GM23338 (cell line): ENCODE results near the gene DPH5. TPM values are rescaled to one million over a fixed set of nuclear protein-coding genes. Genes with fewer than 3 reads are reported as not detected.
A peak's percentile ranks its signal among the peaks of the same experiment; 100 is the strongest.

Source experiments
- ATAC-seq: fragments of 200-7000 bp; cut with Tn5 transposase; 3 replicates; pipeline ENCODE4 v1.9.1; 2020
- DNase-seq: peaks from one replicate; pipeline ENCODE4 v3.0.0-alpha.2; 2015; ENCODE audit warnings: low spot score
- H2AFZ ChIP-seq: fragments of 200-600 bp; sonication (generic); 2 replicates; pipeline ENCODE4 v1.8.0; 2016; ENCODE audit warnings: antibody characterized with exemption, mild to moderate bottlenecking, moderate library complexity
- H3F3A ChIP-seq: fragments of 200-600 bp; sonication (generic); replicated peaks from 2 replicates; pipeline ENCODE4 v1.8.0; 2017; ENCODE audit warnings: antibody characterized with exemption, mixed run types, low read depth
- H3K27ac ChIP-seq: fragments of 200-600 bp; sonication (generic); 2 replicates; pipeline ENCODE4 v1.6.1; 2016; ENCODE audit warnings: low read depth
- H3K27me3 ChIP-seq: fragments of 200-600 bp; sonication (generic); 2 replicates; pipeline ENCODE4 v1.8.0; 2016; ENCODE audit warnings: mild to moderate bottlenecking, mixed run types, moderate library complexity; ENCODE audit not compliant: insufficient read depth
- H3K36me3 ChIP-seq: fragments of 200-600 bp; sonication (generic); 2 replicates; pipeline ENCODE4 v1.8.0; 2016; ENCODE audit warnings: mild to moderate bottlenecking; ENCODE audit not compliant: insufficient read depth
- H3K4me1 ChIP-seq: fragments of 200-600 bp; sonication (generic); 2 replicates; pipeline ENCODE4 v1.8.0; 2016; ENCODE audit warnings: mild to moderate bottlenecking, moderate library complexity; ENCODE audit not compliant: insufficient read depth
- H3K4me2 ChIP-seq: fragments of 200-600 bp; sonication (generic); 2 replicates; pipeline ENCODE4 v1.7.1; 2017; ENCODE audit warnings: mixed run types
- H3K4me3 ChIP-seq: fragments of 200-600 bp; sonication (generic); 2 replicates; pipeline ENCODE4 v1.6.1; 2016; ENCODE audit warnings: mixed run types
- H3K79me2 ChIP-seq: fragments of 200-600 bp; sonication (generic); replicated peaks from 2 replicates; pipeline ENCODE4 v1.8.0; 2017; ENCODE audit warnings: mild to moderate bottlenecking; ENCODE audit not compliant: insufficient read depth
- H3K9me2 ChIP-seq: fragments of 200-600 bp; sonication (generic); 2 replicates; pipeline ENCODE4 v1.8.0; 2017; ENCODE audit not compliant: insufficient read depth
- H4K20me1 ChIP-seq: fragments of 200-600 bp; sonication (generic); replicated peaks from 2 replicates; pipeline ENCODE4 v1.8.0; 2017; ENCODE audit warnings: mild to moderate bottlenecking; ENCODE audit not compliant: insufficient read depth
- H3K27ac Mint-ChIP-seq: 2 replicates; pipeline ENCODE4 v1.8.0; 2020; ENCODE audit warnings: inconsistent platforms, mild to moderate bottlenecking, moderate library complexity, mixed read lengths
- H3K27me3 Mint-ChIP-seq: 3 replicates; pipeline ENCODE4 v1.8.0; 2022; ENCODE audit warnings: low read depth, mild to moderate bottlenecking, moderate library complexity, mixed read lengths, inconsistent platforms; ENCODE audit not compliant: insufficient read depth, poor library complexity
- H3K36me3 Mint-ChIP-seq: 3 replicates; pipeline ENCODE4 v1.8.0; 2021; ENCODE audit warnings: low read depth, mild to moderate bottlenecking, inconsistent platforms, moderate library complexity, mixed read lengths
- H3K4me1 Mint-ChIP-seq: 3 replicates; pipeline ENCODE4 v1.8.0; 2020; ENCODE audit warnings: mild to moderate bottlenecking, inconsistent platforms, mixed read lengths
- H3K4me3 Mint-ChIP-seq: 3 replicates; pipeline ENCODE4 v1.8.0; 2021; ENCODE audit warnings: moderate library complexity, mild to moderate bottlenecking, inconsistent platforms, mixed read lengths
- H3K9me3 Mint-ChIP-seq: 3 replicates; pipeline ENCODE4 v1.8.0; 2020; ENCODE audit warnings: moderate library complexity, mild to moderate bottlenecking, inconsistent platforms, mixed read lengths
- CREB1 ChIP-seq: fragments of 250-450 bp; sonication (Bioruptor Pico); IDR thresholded peaks from 2 replicates; pipeline ENCODE4 v1.5.0; 2020; ENCODE audit warnings: low read depth, mild to moderate bottlenecking, moderate library complexity
- CTCF ChIP-seq, 2 experiments: fragments of 200-600 bp in 1 of 2; sonication (generic) in 1 of 2; conservative IDR thresholded peaks; 2 replicates each; pipeline versions ENCODE4 v1.5.1 to v1.6.1; 2016 to 2017; ENCODE audit warnings: antibody characterized with exemption in 2 of 2, low read depth in 2 of 2, mild to moderate bottlenecking in 2 of 2, moderate library complexity in 1 of 2
- ETS1 ChIP-seq: IDR thresholded peaks from 2 replicates; pipeline ENCODE4 v1.6.1; 2016; ENCODE audit warnings: antibody characterized with exemption
- EZH2 ChIP-seq: fragments of 200-600 bp; sonication (generic); IDR thresholded peaks from one replicate; pipeline ENCODE4 v1.8.0; 2017; ENCODE audit warnings: antibody characterized with exemption, mild to moderate bottlenecking, low read depth; ENCODE audit not compliant: unreplicated experiment
- EZH2phosphoT487 ChIP-seq: fragments of 200-600 bp; sonication (generic); IDR thresholded peaks from one replicate; pipeline ENCODE4 v1.8.1; 2018; ENCODE audit warnings: antibody characterized with exemption; ENCODE audit not compliant: unreplicated experiment
- JUNB ChIP-seq: IDR thresholded peaks from one replicate; pipeline ENCODE4 v1.6.1; 2016; ENCODE audit warnings: antibody characterized with exemption; ENCODE audit not compliant: unreplicated experiment
- NANOG ChIP-seq: IDR thresholded peaks from 2 replicates; pipeline ENCODE4 v1.6.1; 2016; ENCODE audit warnings: antibody characterized with exemption, borderline replicate concordance
- POLR2AphosphoS5 ChIP-seq: IDR thresholded peaks from 2 replicates; pipeline ENCODE4 v1.6.1; 2016; ENCODE audit warnings: antibody characterized with exemption, low read depth
- REST ChIP-seq: IDR thresholded peaks from one replicate; pipeline ENCODE4 v1.6.1; 2018; ENCODE audit warnings: antibody characterized with exemption; ENCODE audit not compliant: unreplicated experiment
- STAT1 ChIP-seq: IDR thresholded peaks from one replicate; pipeline ENCODE4 v1.6.1; 2016; ENCODE audit warnings: antibody characterized with exemption; ENCODE audit not compliant: unreplicated experiment
- ZNF114 ChIP-seq: fragments of 250-450 bp; sonication (Bioruptor Pico); IDR thresholded peaks from 2 replicates; pipeline ENCODE4 v1.5.0; 2020; ENCODE audit warnings: mild to moderate bottlenecking, moderate library complexity
- ZNF331 ChIP-seq: fragments of 250-450 bp; sonication (Bioruptor Pico); IDR thresholded peaks from 2 replicates; pipeline ENCODE4 v1.5.0; 2020; ENCODE audit warnings: low read depth, mild to moderate bottlenecking, moderate library complexity
- ZNF462 ChIP-seq: fragments of 250-450 bp; sonication (Bioruptor Pico); IDR thresholded peaks from 2 replicates; pipeline ENCODE4 v1.5.0; 2020; ENCODE audit warnings: mild to moderate bottlenecking, moderate library complexity
- polyA plus RNA-seq: library from polyadenylated mRNA; unstranded; fragments of >200 nt; fragmentation: Nextera tagmentation; extraction: Ambion mirVana; gene quantifications from 2 replicates; pipeline ENCODE4 v1.2.1, GENCODE V29; 2016
- total RNA-seq: library from RNA; depleted of rRNA; stranded (reverse); fragments of >200 nt; shearing (Covaris generic); gene quantifications from 2 replicates; pipeline ENCODE4 v1.2.3, GENCODE V29; 2014

Gene DPH5
- total and polyA plus RNA-seq, 2 experiments from 2014 or later, result 50.6 to 53.5 TPM

- no peaks in the 10 kb centered on the region for H3F3A ChIP-seq
- peaks cover under 1% of the 10 kb centered on the region; the same call in 1 of the 2 replicates for H3K4me1 ChIP-seq
- no peaks in the 10 kb centered on the region for H3K9me2 ChIP-seq
- DNase-seq (no peak), ATAC-seq (no peak)
- H3K27ac ChIP-seq, result no peak overlapping the region
- no peak overlapping the region for H3K4me3 Mint-ChIP-seq
- no peaks in the 10 kb centered on the region for H3K27me3 Mint-ChIP-seq
- no peak for TF ChIP-seq EZH2phosphoT487
- TF ChIP-seq CTCF (conservative IDR thresholded peaks at IDR 0.05; ENCODE audit: low read depth in 2 of 2), result no peak
- no peak for TF ChIP-seq ZNF331 (CRISPR knock-in tag)
- no peak for TF ChIP-seq POLR2AphosphoS5
- no peak for TF ChIP-seq ZNF114 (CRISPR knock-in tag)
- no peak for TF ChIP-seq JUNB
- no peak for TF ChIP-seq NANOG
- TF ChIP-seq EZH2, result no peak
- no peak for TF ChIP-seq ETS1
- no peak for TF ChIP-seq CREB1
- TF ChIP-seq REST, result no peak
- no peak for TF ChIP-seq STAT1
- no peak for TF ChIP-seq ZNF462 (CRISPR knock-in tag)
- no peak overlapping the region for H3K4me2 ChIP-seq
- H3K9me3 Mint-ChIP-seq, result peaks cover 15% of the 10 kb centered on the region; the same call in 2 of the 3 replicates
- H3K36me3 Mint-ChIP-seq, result peaks cover 60% of the 10 kb centered on the region
- peaks cover 4% of the 10 kb centered on the region; the same call in 2 of the 3 replicates for H3K4me1 Mint-ChIP-seq
- H4K20me1 ChIP-seq, result 0 out of 2 replicates have a peak, but pooled peaks cover 3% of the 10 kb centered on the region
- H3K27ac Mint-ChIP-seq, result peak overlapping the region; percentile 82; the same call in 1 of the 2 replicates
- H3K79me2 ChIP-seq, result peaks cover 41% of the 10 kb centered on the region
- no peaks in the 10 kb centered on the region for H3K27me3 ChIP-seq
- no peaks in the 10 kb centered on the region for H3K36me3 ChIP-seq
- H3K4me3 ChIP-seq, result no peak overlapping the region
- H2AFZ ChIP-seq, result no peak overlapping the region
Measured at GRCh38 chr1:100943533-100943932, 82.1 kb downstream of the DPH5 start.
